OCI-LY3 (cell line): ENCODE results near the gene GTF2H2C_2.
A peak's percentile ranks its signal among the peaks of the same experiment; 100 is the strongest.
"Not testable (repeated sequence)": the region's sequence is repeated elsewhere in the genome, so short reads cannot be mapped to it uniquely, and the experiment has no call there.

Experiments
- H2AFZ ChIP-seq: fragments of 200-600, 300-600 bp; shearing (Covaris generic); 2 replicates; pipeline ENCODE4 v1.6.0; 2014; ENCODE audit warnings: antibody characterized with exemption, low read depth, low read length
- H3K27ac ChIP-seq: fragments of 200-600, 300-600 bp; sonication (generic); 2 replicates; pipeline ENCODE4 v1.5.1; 2014; ENCODE audit warnings: mild to moderate bottlenecking, low read length, moderate library complexity, mixed read lengths
- H3K27me3 ChIP-seq: fragments of 200-600, 300-600 bp; sonication (generic); 2 replicates; pipeline ENCODE4 v1.6.1; 2014; ENCODE audit warnings: low read depth, low read length, mixed read lengths
- H3K36me3 ChIP-seq: fragments of 200-600, 300-600 bp; sonication (generic); replicated peaks from 2 replicates; pipeline ENCODE3; 2014; ENCODE audit warnings: low read depth, low read length, mixed read lengths
- H3K4me1 ChIP-seq: fragments of 300-600, 200-600 bp; sonication (generic); 2 replicates; pipeline ENCODE4 v1.6.1; 2014; ENCODE audit warnings: low read length, mixed read lengths
- H3K4me2 ChIP-seq: fragments of 200-600, 300-600 bp; sonication (generic); 2 replicates; pipeline ENCODE4 v1.6.1; 2014; ENCODE audit warnings: low read length, mixed read lengths
- H3K4me3 ChIP-seq: fragments of 300-600, 200-600 bp; sonication (generic); 2 replicates; pipeline ENCODE4 v1.5.1; 2014; ENCODE audit warnings: antibody characterized with exemption, mild to moderate bottlenecking, low read length, moderate library complexity
- H3K79me2 ChIP-seq: fragments of 300-600, 200-600 bp; shearing (Covaris generic); 2 replicates; pipeline ENCODE4 v1.6.1; 2014; ENCODE audit warnings: mild to moderate bottlenecking, low read length, mixed read lengths
- H3K9ac ChIP-seq: fragments of 300-600, 200-600 bp; shearing (Covaris generic); 2 replicates; pipeline ENCODE4 v1.6.0; 2014; ENCODE audit warnings: mild to moderate bottlenecking, low read length, moderate library complexity
- H3K9me3 ChIP-seq: fragments of 200-600, 300-600 bp; shearing (Covaris generic); 2 replicates; pipeline ENCODE4 v1.6.1; 2014; ENCODE audit warnings: low read length, mixed read lengths; ENCODE audit not compliant: insufficient read depth
- H4K20me1 ChIP-seq: fragments of 200-600, 300-600 bp; sonication (generic); 2 replicates; pipeline ENCODE4 v1.6.1; 2016; ENCODE audit warnings: low read length, mixed read lengths; ENCODE audit not compliant: insufficient read depth

The GTF2H2C_2 gene

DNA sequence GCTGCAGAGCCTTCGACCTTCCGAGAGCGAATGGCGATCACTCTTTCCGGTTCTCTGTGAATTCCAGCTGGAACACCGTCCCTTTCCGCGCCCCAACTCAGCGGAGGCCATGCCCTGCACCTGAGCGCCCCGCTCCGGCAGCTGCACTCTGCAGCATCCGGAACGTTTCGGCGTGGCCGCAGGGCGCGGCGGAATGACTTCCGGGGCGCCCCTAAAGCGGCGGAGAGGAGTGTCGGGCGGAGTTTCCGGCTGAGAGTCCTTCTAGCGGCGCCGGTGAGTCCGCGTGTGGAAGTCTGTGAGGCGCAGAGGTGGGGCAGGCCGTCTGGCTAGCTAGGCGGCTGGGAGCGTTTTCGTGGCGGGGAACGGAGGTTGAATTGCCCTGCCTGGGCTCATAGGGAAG is at the start of gene GTF2H2C_2:
TSS of gene GTF2H2C_2 (plus strand) at position 252 of the 400 bp plus-strand sequence.
- not testable (repeated sequence) for H3K4me3 ChIP-seq

DNA sequence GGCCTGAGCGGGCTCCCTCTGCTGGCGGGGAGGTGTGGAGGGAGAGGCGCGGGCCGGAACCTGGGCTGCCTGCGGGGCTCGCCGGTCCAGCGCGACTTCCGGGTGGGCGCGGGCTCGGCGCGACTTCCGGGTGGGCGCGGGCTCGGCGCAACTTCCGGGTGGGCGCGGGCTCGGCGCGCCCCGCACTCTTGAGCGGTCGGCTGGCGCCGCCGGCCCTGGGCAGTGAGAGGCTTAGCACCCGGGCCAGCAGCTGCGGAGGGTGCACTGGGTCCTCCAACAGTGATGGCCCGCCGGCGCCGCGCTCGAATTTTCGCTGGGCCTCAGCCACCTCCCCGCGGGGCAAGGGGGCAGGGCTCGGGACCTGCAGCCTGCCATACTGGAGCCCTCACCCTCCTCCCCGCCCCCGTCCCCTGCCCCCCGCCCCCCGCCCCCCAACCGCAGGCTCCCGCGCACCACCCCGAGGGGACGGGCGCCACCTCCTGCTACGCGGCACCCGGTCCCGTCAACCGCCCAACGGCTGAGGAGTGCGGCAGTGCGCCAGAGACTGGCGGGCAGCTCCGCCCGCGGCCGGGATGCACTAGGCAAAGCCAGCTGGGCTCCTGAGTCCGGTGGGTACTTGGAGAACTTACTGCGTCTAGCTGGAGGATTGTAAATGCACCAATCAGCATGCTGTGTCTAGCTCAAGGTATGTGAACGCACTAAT is 14.0 kb upstream of the GTF2H2C_2 start:
- H3K79me2 ChIP-seq, H2AFZ ChIP-seq, H3K36me3 ChIP-seq, H4K20me1 ChIP-seq, H3K4me1 ChIP-seq, H3K9me3 ChIP-seq, H3K27me3 ChIP-seq: not testable (repeated sequence)
- H3K9ac ChIP-seq, result peak overlapping the region; percentile 53
- peak overlapping the region; percentile 75 for H3K4me3 ChIP-seq
- peak overlapping the region; percentile 57 for H3K27ac ChIP-seq
- peak overlapping the region; percentile 24; the same call in 1 of the 2 replicates for H3K4me2 ChIP-seq

More for the DNA sequence above, at the start of gene GTF2H2C_2:
- H3K36me3 ChIP-seq, H2AFZ ChIP-seq, H3K27me3 ChIP-seq, H3K79me2 ChIP-seq, H3K4me1 ChIP-seq, H3K4me2 ChIP-seq, H3K9ac ChIP-seq, H3K27ac ChIP-seq, H3K9me3 ChIP-seq, H4K20me1 ChIP-seq: not testable (repeated sequence)

DNA sequence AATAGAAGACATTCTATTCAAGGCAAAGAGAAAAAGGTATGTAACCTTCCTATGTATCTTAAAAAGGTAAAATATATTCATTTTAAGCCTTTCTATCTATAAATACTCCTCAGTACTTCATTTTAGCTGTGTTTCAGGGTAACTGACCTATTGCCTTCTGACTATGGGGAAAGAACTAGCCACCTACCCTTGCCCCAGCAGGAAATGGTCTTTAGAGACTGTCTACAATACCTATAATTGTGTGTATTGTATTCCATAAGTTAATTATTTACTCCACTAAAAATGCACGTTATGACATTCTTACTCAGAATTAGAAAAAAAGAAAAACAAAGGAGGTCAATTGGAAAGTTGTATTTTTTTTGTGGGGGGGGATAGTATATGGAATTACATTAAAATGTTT is 6.2 kb downstream of the GTF2H2C_2 start:
- not testable (repeated sequence) for H3K4me3 ChIP-seq, H4K20me1 ChIP-seq, H3K4me1 ChIP-seq, H3K4me2 ChIP-seq, H3K27ac ChIP-seq, H3K36me3 ChIP-seq, H2AFZ ChIP-seq, H3K9ac ChIP-seq, H3K79me2 ChIP-seq, H3K9me3 ChIP-seq, H3K27me3 ChIP-seq

GRCh38 chr5:70423215-70423614 is 8.0 kb downstream of the GTF2H2C_2 start:
- not testable (repeated sequence) for H3K79me2 ChIP-seq, H3K9me3 ChIP-seq, H3K4me1 ChIP-seq, H3K27me3 ChIP-seq, H3K4me3 ChIP-seq, H3K27ac ChIP-seq, H3K9ac ChIP-seq, H4K20me1 ChIP-seq, H3K4me2 ChIP-seq, H3K36me3 ChIP-seq, H2AFZ ChIP-seq

DNA sequence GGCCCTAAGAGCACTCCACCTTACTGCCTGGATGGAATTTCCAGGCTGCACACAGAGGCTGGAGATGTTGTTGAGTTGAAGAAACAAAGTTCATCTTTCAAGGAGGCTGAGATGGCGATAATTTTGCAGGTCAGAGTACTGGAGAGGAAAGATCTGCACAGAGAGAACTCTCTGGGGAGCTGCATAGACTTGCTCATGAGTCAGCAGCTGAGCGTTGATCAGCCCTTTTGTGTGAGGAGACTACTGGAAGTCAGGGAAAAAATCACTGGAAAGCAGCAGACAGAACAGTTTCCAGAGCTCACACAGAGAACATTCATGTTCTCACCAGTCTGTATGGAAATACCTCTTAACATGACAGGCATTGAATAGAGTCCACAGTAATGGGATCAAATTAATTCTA is 23.4 kb downstream of the GTF2H2C_2 start:
- H4K20me1 ChIP-seq, H3K4me1 ChIP-seq, H3K27ac ChIP-seq, H3K79me2 ChIP-seq, H3K4me2 ChIP-seq, H3K9ac ChIP-seq, H3K9me3 ChIP-seq, H2AFZ ChIP-seq, H3K4me3 ChIP-seq, H3K36me3 ChIP-seq, H3K27me3 ChIP-seq: not testable (repeated sequence)

DNA sequence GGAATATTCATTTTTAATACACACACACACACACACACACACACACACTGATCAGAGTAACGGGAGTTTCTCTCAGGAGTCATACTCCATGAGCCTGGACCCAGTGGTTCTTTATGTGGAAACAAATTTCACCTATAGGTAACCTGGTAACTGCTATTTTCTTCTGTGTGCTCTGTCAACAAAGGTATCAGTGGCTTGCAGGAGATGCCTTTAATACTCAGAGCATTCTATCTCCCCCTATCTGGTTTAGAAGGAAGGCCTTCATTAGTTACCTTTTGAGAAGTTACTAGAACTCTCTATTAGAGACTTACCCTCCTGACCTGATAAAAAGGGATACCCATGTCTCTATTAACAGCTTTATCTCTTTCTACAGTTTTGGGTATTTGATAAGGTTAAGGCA is 34.4 kb downstream of the GTF2H2C_2 start:
- not testable (repeated sequence) for H3K27me3 ChIP-seq, H2AFZ ChIP-seq, H3K36me3 ChIP-seq, H3K9ac ChIP-seq, H3K4me1 ChIP-seq, H4K20me1 ChIP-seq, H3K27ac ChIP-seq, H3K9me3 ChIP-seq, H3K4me3 ChIP-seq, H3K79me2 ChIP-seq, H3K4me2 ChIP-seq

- H4K20me1 ChIP-seq, H3K27me3 ChIP-seq, H3K36me3 ChIP-seq, H3K4me2 ChIP-seq, H2AFZ ChIP-seq, H3K4me1 ChIP-seq, H3K9ac ChIP-seq, H3K4me3 ChIP-seq, H3K79me2 ChIP-seq, H3K9me3 ChIP-seq, H3K27ac ChIP-seq: not testable (repeated sequence)
These were observed 36.2 kb downstream of the GTF2H2C_2 start for GRCh38 chr5:70451249-70451984.

DNA sequence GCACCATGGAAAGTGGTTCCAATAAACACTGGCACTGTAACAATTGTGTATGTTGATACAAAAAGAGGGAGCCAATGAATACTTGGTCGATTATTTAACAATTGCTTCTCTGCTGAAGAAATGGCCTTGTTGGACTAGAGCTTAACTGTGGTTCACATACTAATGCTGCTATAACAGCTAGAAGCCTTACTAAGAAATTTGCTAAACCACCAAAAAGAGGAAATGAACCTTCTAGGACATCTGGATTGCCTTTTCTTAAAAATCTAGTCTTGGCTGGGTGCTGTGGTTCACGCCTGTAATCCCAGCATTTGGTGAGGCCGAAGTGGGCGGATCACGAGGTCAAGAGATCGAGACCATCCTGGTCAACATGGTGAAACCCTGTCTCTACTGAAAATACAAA is 41.9 kb downstream of the GTF2H2C_2 start:
- H3K4me3 ChIP-seq, H3K9ac ChIP-seq, H3K4me2 ChIP-seq, H3K27ac ChIP-seq, H4K20me1 ChIP-seq, H3K27me3 ChIP-seq, H2AFZ ChIP-seq, H3K4me1 ChIP-seq, H3K36me3 ChIP-seq, H3K9me3 ChIP-seq, H3K79me2 ChIP-seq: not testable (repeated sequence)

DNA sequence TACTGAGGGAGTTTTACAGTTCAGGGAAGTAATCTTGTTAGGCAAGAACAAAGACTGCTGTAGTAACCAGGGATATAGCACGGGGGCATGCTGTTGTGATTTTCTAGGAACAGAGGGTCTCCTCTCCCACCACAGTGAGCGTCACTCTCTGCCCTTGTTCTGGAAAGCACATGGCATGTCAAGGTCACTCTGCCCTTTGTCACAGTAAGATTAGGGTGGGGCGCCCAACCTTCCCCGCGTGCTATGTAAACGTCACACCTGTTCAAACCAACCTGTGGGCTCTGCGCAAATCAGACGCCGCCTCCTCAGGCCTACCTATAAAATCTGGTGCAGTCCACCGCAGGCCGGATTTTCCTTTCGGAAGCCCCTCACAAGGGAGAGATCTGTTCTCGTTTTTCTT is 44.0 kb downstream of the GTF2H2C_2 start:
- not testable (repeated sequence) for H3K79me2 ChIP-seq, H3K27me3 ChIP-seq, H3K9ac ChIP-seq, H3K27ac ChIP-seq, H2AFZ ChIP-seq, H3K4me1 ChIP-seq, H3K4me3 ChIP-seq, H3K9me3 ChIP-seq, H3K36me3 ChIP-seq, H4K20me1 ChIP-seq, H3K4me2 ChIP-seq
